Nephron (organoid): ENCODE results near the gene PCCA.
"Not testable (repeated sequence)": the region's sequence is repeated elsewhere in the genome, so short reads cannot be mapped to it uniquely, and the experiment has no call there.

Experiments used
- H3K27ac Mint-ChIP-seq, 3 experiments: 2 replicates each; pipeline ENCODE4 v1.8.0; 2020; ENCODE audit warnings: mixed read lengths in 3 of 3, mild to moderate bottlenecking in 2 of 3, moderate library complexity in 1 of 3
- H3K27me3 Mint-ChIP-seq: 2 replicates; pipeline ENCODE4 v1.8.0; 2021; ENCODE audit warnings: low read depth, mild to moderate bottlenecking, moderate library complexity, mixed read lengths
- H3K36me3 Mint-ChIP-seq: 2 replicates; pipeline ENCODE4 v1.8.0; 2020; ENCODE audit warnings: low read depth, mixed read lengths
- H3K4me1 Mint-ChIP-seq: 2 replicates; pipeline ENCODE4 v1.8.0; 2020; ENCODE audit warnings: mixed read lengths
- H3K4me3 Mint-ChIP-seq, 3 experiments: 2 replicates each; pipeline ENCODE4 v1.8.0; 2020; ENCODE audit warnings: mild to moderate bottlenecking in 3 of 3, mixed read lengths in 3 of 3, moderate library complexity in 2 of 3
- H3K9me3 Mint-ChIP-seq: 2 replicates; pipeline ENCODE4 v1.8.0; 2020; ENCODE audit warnings: mixed read lengths
- CTCF ChIP-seq, 3 experiments: fragments of 200-600 bp; sonication (generic); IDR thresholded peaks; one replicate each; pipeline ENCODE4 v1.5.0; 2021; ENCODE audit warnings: antibody characterized with exemption in 3 of 3; ENCODE audit not compliant: unreplicated experiment in 3 of 3

Gene PCCA

DNA sequence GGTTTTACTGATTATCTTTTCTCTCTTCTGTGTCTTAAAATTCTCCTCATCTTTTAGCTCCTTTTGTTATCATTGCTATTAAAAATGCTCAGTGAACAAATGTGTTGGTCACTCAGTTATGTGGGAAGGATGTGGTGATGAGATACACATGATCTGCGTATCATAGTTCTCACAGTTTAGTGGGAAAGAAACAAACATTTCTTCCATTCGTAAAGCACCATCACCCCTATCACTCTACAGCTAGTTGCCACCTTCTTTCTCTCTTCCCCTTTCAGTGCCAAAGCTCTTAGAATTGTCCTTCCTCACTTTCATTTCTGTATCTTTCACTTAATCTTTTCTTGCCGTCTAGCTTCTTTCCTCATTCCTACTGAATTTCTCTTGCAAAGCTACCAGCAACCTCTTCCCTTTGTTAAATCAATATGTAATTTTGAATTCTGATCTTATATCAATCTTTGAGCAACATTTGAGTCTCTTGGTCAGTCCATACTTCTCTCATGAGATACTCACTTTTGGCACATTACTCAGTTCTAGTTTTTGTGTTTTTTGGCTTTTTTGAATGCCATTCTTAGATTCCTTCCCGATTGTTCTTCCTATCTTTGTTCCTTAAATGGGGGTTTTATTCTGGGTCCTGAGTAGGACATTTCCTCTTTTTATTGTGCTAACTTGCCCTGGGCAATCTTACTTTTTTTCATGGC lies 122.3 kb downstream of the PCCA start:
- Mint-ChIP-seq H3K27me3 (no peaks in the 10 kb centered on the region), H3K27ac (no peak overlapping the region), H3K9me3 (peaks cover 17% of the 10 kb centered on the region), H3K4me3 (no peak overlapping the region), H3K4me1 (no peaks in the 10 kb centered on the region), H3K36me3 (peaks cover 69% of the 10 kb centered on the region)
- no peak for TF ChIP-seq CTCF (IDR thresholded peaks at IDR 0.05; ENCODE audit: unreplicated experiment in 3 of 3)

DNA sequence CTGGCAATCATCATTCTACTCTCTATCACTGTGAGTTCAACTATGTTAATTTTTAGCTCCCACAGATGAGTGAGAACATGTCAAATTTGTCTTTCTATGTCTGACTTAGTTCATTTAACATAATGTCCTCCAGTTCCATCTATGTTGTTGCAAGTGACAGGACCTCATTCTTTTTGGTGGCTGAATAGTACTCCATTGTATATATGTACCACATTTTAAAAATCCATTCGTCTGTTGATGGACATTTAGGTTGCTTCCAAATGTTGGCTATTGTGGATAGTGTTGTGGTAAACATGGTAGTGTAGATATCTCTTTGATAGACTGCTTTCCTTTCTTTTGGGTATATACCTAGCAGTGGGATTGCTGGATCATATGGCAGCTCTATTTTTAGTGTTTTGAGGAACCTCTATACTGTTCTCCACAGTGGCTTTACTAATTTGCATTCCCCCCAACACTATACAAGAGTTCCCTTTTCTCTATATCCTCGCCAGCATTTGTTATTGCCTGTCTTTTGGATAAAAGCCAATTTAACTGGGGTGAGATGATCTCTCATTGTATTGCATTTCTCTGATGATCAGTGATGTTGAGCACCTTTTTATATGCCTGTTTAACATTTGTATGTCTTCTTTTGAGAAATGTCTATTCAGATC lies 124.1 kb downstream of the PCCA start:
- Mint-ChIP-seq H3K9me3 (peaks cover 17% of the 10 kb centered on the region), H3K27me3 (no peaks in the 10 kb centered on the region), H3K27ac (no peak overlapping the region), H3K4me3 (no peak overlapping the region), H3K4me1 (no peaks in the 10 kb centered on the region), H3K36me3 (peaks cover 73% of the 10 kb centered on the region)
- TF ChIP-seq CTCF (IDR thresholded peaks at IDR 0.05; ENCODE audit: unreplicated experiment in 3 of 3), result no peak

DNA sequence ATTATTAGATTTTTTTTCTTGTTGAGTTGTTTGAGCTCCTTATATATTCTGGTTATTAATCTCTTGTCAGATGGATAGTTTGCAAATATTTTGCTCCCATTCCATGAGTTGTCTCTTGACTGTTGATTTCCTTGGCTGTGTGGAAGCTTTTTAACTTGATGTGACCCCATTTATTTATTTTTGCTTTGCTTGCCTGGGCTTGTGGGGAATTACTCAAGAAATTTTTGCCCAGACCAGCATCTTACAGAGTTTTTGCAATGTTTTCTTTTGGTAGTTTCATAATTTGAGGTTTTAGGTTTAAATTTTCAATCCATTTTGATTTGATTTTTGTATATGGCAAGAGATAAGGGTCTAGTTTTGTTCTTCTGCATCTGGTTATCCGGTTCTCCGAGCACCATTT lies 124.7 kb downstream of the PCCA start:
- H3K4me1 Mint-ChIP-seq, result no peaks in the 10 kb centered on the region
- H3K4me3 Mint-ChIP-seq, result no peak overlapping the region
- peaks cover 17% of the 10 kb centered on the region for H3K9me3 Mint-ChIP-seq
- H3K27ac Mint-ChIP-seq, result no peak overlapping the region
- TF ChIP-seq CTCF (IDR thresholded peaks at IDR 0.05; ENCODE audit: unreplicated experiment in 3 of 3), result no peak
- no peaks in the 10 kb centered on the region for H3K27me3 Mint-ChIP-seq
- peaks cover 70% of the 10 kb centered on the region for H3K36me3 Mint-ChIP-seq

DNA sequence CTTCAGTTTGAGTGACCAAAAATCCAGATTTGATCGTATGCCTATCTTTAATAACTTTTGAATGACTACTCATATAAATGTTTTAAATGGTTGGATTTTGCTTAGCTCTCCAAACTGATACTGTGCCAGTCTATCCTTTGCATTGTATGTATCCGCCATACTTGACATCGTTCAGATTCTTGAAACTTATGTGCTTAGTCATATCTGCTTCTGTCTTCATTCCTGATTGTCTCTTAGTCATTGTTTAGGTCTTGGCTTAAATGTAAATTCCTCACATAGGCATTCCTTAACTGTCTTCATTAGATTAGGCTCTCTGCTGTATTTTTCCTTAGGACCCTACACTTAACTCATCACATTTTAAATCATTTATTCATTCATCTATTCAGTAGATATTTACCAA lies 126.0 kb downstream of the PCCA start:
- peaks cover 17% of the 10 kb centered on the region for H3K9me3 Mint-ChIP-seq
- no peaks in the 10 kb centered on the region for H3K4me1 Mint-ChIP-seq
- no peak for TF ChIP-seq CTCF (IDR thresholded peaks at IDR 0.05; ENCODE audit: unreplicated experiment in 3 of 3)
- H3K27me3 Mint-ChIP-seq, result no peaks in the 10 kb centered on the region
- H3K4me3 Mint-ChIP-seq, result no peak overlapping the region
- H3K36me3 Mint-ChIP-seq, result peaks cover 74% of the 10 kb centered on the region
- no peak overlapping the region for H3K27ac Mint-ChIP-seq

DNA sequence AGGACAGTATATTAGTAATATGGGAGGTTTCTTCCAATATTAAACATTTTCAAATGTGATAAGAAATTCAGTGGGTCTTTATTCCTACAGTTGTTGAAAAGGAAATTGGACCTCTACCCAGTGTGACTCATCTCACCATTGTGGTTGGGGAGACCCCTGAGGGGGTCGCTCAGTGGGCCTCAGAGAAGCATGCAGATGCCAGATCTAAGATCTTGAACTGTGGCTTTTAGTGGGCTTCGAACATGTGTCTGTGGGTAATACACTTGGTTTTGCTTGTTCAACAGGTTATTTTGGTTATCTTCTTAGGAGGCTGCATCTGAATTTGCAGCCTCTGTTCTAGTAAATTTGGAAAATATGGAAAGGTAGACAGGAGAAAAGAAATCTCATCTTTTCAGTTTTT lies 132.3 kb downstream of the PCCA start:
- Mint-ChIP-seq H3K4me3 (no peak overlapping the region), H3K9me3 (no peaks in the 10 kb centered on the region), H3K36me3 (peaks cover 40% of the 10 kb centered on the region), H3K4me1 (no peaks in the 10 kb centered on the region), H3K27ac (no peak overlapping the region), H3K27me3 (no peaks in the 10 kb centered on the region)
- no peak for TF ChIP-seq CTCF (IDR thresholded peaks at IDR 0.05; ENCODE audit: unreplicated experiment in 3 of 3)

- not testable (repeated sequence) for H3K9me3 Mint-ChIP-seq, H3K4me1 Mint-ChIP-seq, H3K27me3 Mint-ChIP-seq, H3K27ac Mint-ChIP-seq, H3K4me3 Mint-ChIP-seq
- H3K36me3 Mint-ChIP-seq, result peaks cover 30% of the 10 kb centered on the region
Observed at GRCh38 chr13:100223966-100224530, 135.2 kb downstream of the PCCA start.
